GM12892 (cell line): ENCODE measurements around the gene DNAJC18.
A peak's percentile ranks its signal among the peaks of the same experiment; 100 is the strongest.
"Not testable (repeated sequence)": the region's sequence is repeated elsewhere in the genome, so short reads cannot be mapped to it uniquely, and the experiment has no call there.

Experiments used
- DNase-seq: peaks from one replicate; pipeline ENCODE4 v3.0.0; 2011; ENCODE audit not compliant: insufficient read length
- FAIRE-seq: peaks from 2 replicates; lab custom pipeline; 2011; peaks lifted over from hg19 to GRCh38; lab: Jason Lieb, UNC
- POLR2A ChIP-seq: IDR thresholded peaks from 2 replicates; pipeline ENCODE4 v1.6.1; 2011; ENCODE audit warnings: low read depth, low read length, control low read depth
- POLR2AphosphoS5 ChIP-seq: IDR thresholded peaks from 2 replicates; pipeline ENCODE4 v1.6.1; 2011; ENCODE audit warnings: low read depth, low read length, control low read depth
- TAF1 ChIP-seq: IDR thresholded peaks from 2 replicates; pipeline ENCODE4 v1.6.1; 2011; ENCODE audit warnings: low read depth, mild to moderate bottlenecking, control low read depth, low read length, borderline replicate concordance

Gene DNAJC18

GRCh38 chr5:139417214-139417613, 22.1 kb downstream of the DNAJC18 start:
- FAIRE-seq = no peak
- no peak for DNase-seq
- no peak for TF ChIP-seq POLR2AphosphoS5
- no peak for TF ChIP-seq POLR2A
- no peak for TF ChIP-seq TAF1

DNA sequence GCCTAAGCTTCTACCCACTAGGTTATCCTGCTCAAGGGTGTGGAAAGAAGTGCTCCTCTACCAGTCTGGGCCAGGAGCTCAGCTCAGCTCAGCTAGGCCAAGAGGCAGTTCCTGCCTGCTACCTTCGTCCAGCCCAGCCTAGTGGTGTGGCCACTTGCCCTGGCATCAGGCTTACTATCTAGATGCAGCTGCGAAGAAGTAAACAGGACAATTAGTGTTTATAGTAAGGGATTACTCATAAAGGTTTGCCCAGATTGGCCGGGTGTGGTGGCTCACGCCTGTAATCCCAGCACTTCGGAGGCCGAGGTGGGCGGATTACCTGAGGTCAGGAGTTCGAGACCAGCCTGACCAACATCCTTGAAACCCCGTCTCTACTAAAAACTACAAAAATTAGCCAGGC, 22.7 kb downstream of the DNAJC18 start:
- FAIRE-seq (no peak), DNase-seq (no peak)
- no peak for TF ChIP-seq TAF1
- no peak for TF ChIP-seq POLR2A
- no peak for TF ChIP-seq POLR2AphosphoS5

DNA sequence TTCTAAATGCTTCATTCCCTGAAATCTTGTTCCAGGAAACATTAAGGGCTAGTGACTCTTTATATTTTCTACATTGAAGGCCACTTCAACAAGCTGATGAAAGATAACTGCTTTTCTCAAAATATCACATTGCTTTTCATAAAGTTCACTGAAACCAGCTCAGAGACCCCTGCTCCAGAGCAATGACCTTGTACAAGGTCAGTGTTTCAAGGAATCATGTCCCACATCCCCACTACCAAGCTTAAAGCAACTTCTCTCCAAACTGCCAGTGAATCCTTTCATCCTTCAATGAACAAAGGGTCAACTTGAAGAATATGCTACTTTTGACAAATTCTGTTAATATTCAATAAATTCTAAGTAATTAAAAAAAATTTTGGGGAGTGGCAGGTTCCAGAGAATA, 23.5 kb downstream of the DNAJC18 start:
- DNase-seq (no peak), FAIRE-seq (no peak)
- TF ChIP-seq POLR2AphosphoS5 (no peak), TAF1 (no peak), POLR2A (no peak)

DNA sequence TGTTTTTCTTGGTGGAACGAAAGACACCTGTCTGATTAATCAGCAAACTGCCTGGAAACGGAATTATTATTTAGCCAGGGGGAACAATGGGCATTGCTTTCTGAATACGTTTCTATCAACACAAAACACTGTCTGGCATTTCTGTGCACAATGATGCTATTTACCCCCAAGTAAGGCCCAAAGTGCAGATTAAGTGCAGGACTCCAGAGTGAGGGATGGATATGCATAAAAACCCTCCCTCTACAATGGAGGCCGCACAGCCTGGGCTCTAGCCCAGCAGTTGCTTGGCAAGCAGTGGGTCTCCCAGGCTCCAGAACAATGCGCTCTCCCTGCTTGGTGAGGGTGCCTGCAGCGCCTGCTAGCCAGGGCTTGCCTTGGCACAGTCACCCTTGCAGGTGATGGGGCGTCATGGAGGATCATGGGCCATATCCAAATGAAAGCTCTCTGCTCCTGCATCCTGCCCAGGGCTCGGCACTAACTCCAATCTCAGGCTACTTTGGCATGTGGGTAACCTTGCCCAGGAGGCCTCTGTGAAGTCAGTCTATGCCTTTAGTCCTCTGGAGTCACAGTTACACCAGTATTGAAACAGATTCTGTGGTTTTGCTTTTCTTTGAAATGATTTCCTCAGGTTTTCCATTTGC, 24.0 kb downstream of the DNAJC18 start:
- no peak for TF ChIP-seq POLR2A
- TF ChIP-seq TAF1 = no peak
- no peak for TF ChIP-seq POLR2AphosphoS5
- no peak for FAIRE-seq
- DNase-seq = no peak

DNA sequence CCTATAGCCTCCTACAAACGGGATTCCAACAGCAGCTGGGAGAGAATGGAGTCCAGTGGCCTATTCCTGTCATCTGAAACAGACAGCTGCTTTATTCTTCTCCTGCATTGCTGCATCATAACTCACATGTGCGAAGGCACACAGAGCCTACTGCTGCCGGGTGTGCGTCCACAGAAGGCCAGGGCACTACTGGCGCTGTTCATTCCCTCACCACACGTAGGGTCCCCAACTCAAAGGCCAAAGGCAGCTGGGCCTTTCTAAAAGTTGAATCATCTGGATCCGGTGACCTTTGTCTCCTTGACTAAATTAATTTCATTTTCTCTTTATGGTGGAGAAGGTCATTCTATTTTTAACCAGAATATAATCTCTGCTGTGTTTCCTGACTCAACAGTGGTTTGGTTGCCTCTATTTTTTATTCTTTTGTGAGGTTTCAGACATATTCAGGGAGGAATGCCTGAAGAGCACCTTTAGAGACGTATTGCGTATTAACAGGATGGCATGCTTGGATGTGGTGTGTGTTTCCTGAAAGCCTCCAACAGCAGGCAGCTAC, 24.7 kb downstream of the DNAJC18 start:
- TF ChIP-seq TAF1 (no peak), POLR2A (no peak)
- DNase-seq = no peak
- no peak for FAIRE-seq

- no peak for TF ChIP-seq POLR2A
- TF ChIP-seq TAF1 = no peak
- no peak for TF ChIP-seq POLR2AphosphoS5
- FAIRE-seq = peak; percentile 21
These were observed 25.4 kb downstream of the DNAJC18 start for GRCh38 chr5:139413963-139414362.

GRCh38 chr5:139413153-139413552, 26.2 kb downstream of the DNAJC18 start:
- DNase-seq = no peak
- TF ChIP-seq POLR2A (no peak), POLR2AphosphoS5 (no peak), TAF1 (no peak)
- no peak for FAIRE-seq

More at GRCh38 chr5:139413963-139414362, 25.4 kb downstream of the DNAJC18 start:
- no peak for DNase-seq

DNA sequence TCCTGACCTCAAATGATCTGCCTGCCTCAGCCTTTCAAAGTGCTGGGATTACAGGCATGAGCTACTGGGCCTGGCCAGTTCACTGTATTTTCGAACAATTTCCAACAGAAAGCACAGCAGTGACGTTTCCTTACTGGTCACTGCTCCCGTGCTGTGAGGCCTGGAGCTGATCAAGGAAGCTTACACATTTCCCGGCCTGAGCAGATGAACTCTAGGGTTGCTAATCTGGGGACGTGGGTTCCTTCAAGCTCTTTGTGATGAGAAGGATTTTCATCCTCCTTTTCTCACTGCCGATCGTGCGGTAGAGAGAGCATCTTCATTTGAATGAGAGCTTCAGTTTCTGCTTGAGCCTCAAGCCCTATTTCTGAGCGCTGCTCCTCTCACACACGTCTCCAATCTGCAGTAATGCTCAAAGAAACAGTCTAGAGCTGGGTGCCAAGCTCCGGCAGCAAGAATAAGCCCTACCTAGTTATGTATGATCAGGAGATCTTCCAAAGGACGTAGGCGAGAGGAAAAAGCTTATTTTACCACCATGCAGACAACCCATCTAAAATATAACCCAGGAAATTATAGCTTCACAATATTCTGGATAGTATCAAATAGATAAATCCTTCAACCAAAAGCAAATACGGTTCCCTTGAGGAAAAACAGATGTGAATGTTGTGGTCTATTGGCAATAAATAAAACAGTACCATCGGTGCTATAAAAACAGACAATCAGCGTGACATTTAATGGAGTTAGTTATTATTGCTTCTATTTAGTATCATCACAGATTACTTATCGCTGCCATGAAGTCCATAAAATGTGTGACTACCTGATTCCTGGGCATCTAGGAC, 28.1 kb downstream of the DNAJC18 start:
- TF ChIP-seq TAF1 = no peak
- TF ChIP-seq POLR2AphosphoS5 = no peak
- TF ChIP-seq POLR2A = no peak
- FAIRE-seq (no peak), DNase-seq (no peak)

GRCh38 chr5:139410121-139410992, 29.0 kb downstream of the DNAJC18 start:
- TF ChIP-seq TAF1 (no peak), POLR2AphosphoS5 (no peak), POLR2A (no peak)
- no peak for FAIRE-seq
- DNase-seq = no peak

DNA sequence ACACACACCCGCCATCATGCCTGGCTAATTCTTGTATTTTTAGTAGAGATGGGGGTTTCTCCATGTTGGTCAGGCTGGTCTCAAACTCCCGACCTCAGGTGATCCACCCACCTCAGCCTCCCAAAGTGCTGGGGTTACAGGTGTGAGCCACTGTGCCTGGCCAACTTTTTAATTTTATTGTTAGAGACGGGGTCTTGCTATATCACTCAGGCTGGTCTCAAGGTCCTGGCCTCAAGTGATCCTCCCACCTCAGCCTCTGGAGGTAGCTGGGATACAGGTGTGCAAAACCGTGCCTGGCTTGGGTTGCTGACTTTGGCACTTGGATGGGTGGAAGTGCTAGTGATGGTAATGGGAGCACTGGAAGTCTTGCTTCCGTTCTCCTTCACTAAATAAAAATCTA, 30.2 kb downstream of the DNAJC18 start:
- not testable (repeated sequence) for DNase-seq

DNA sequence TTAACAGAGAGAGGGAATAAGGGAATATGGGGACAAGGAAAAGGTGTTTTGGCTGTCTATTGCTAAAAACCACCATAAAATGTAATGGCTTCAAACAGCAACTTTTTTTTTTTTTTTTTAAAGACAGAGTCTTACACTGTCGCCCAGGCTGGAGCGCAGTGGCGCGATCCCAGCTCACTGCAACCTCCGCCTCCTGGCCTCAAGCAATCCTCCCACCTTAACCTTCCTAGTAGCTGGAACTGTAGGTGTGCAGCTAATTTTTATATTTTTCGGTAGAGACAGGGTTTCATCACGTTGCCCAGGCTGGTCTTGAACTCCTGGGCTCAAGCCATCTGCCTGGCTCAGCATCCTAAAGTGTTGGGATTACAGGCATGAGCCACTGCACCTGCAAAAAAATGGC, 31.1 kb downstream of the DNAJC18 start:
- DNase-seq = no peak
- no peak for TF ChIP-seq TAF1
- TF ChIP-seq POLR2A = no peak
- TF ChIP-seq POLR2AphosphoS5 = no peak
- no peak for FAIRE-seq

More for the DNA sequence above, 30.2 kb downstream of the DNAJC18 start:
- not testable (repeated sequence) for FAIRE-seq

DNA sequence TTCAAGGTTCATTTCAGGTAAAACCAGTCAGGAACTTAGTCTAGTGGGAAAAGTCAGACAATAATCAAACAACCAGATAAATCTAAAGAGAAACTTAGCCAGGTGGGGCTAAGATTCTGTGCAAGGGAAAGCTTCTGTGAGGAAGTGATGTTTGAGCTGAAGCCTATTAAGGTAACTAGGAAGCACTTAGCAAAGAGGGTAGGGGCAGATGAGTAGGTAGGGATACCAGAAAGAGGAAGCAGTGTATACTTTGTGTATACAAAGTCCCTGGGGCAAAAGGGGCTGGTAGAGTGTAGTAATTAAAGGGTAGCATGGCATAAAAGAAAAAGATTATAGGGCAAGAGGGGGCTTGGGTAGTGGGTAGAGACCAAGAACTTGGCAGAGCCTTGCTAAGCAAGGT, 31.8 kb downstream of the DNAJC18 start:
- DNase-seq = no peak
- TF ChIP-seq TAF1 = no peak
- no peak for TF ChIP-seq POLR2AphosphoS5
- no peak for TF ChIP-seq POLR2A
- FAIRE-seq = no peak
